GM21423 (cell line): ENCODE data around the gene R3HDM1.
A peak's percentile ranks its signal among the peaks of the same experiment; 100 is the strongest.
"Not testable (repeated sequence)": the region's sequence is repeated elsewhere in the genome, so short reads cannot be mapped to it uniquely, and the experiment has no call there.

Experiments used
- ATAC-seq: cut with Tn5 transposase; IDR thresholded peaks from one replicate; pipeline ENCODE4 v1.9.1; 2021; ENCODE audit warnings: mild to moderate bottlenecking, moderate library complexity; ENCODE audit not compliant: unreplicated experiment

The R3HDM1 gene

DNA sequence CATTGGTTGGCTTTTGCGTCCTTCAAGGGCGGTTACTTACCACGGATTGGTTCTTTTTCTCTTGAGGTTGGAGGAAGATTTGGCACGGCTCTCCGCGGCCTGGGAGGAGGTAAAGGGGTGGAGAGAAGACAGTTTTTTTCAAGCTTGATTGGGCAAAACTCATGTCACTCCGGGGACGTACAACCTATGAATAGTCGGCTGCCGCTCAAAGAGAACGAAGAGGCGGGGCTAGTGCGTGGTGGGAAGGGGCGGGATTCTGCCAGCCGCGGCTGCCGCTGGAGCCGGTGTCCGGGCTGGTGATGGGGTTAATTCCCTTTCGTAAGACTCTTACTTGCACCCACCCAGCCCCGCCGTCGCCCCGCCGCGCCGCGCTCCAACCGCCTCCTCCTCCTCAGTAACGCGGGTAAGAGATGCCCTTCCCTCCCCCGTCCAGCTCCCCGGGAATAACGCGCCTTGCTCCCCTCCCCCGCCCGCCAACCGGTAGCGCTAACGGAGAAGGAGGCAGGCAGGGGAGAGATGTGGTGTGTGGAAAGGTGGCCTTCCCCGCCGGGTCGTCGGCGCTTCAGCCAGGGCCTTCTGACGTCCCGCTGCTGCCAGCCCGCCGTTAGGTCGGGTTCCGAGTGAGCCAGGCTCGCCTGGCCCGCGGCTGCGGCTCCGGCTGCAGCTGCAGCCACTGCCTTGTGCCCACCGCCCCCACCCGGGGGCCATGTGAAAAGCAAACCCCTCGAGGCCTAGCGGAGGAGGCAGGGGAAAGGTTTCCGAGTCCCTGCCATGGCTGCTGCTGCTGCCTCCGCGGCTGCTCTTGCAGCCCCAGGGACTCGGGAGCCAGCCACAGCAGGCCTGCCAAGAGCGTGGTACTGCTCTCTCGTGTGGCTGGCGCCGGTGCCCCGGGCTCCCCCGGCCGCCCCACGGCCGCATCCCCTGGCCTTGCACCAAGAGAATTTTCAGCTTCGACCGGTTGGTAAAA lies at the start of gene R3HDM1:
Gene R3HDM1 (plus strand): TSS at position 254 of the 967 bp plus-strand sequence. CDS start 73,362 bp downstream, outside the sequence.
- ATAC-seq, result peak; percentile 66

- no peak for ATAC-seq
These were observed 45.8 kb upstream of the R3HDM1 start for GRCh38 chr2:135485441-135485840.

DNA sequence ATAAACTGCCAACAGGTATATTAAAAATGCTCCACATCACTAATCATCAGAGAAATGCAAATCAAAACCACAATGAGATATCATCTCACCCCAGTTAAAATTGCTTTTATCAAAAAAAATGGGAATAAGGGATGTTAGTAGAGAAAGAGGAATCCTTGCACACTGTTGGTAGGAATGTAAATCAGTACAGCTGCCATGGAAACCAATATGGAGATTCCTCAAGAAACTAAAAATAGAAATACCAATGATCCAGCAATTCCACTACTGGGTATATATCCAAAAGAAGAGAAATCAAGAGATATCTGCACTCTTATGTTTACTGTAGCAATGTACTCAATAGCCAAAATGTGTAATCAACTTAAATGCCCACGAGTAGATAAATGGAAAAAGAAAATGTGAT lies 40.9 kb upstream of the R3HDM1 start:
- no peak for ATAC-seq

DNA sequence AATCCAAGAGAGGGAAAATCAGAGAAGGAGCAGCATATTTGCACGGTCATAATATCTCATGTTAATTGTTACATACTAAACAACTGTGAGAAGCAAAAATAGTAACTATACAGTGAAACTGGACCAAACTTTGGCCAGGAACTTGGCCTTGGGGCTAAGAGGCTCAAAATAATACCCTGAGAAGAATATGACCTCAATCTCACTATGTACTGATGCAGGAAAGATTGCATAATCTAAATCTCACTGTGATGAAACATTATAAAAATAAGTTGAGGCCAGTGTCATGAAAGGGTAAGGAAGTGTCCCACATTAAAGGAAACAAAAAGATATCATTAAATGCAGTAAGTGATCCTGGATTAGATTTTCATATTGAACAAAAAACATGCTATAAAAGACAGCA lies 36.8 kb upstream of the R3HDM1 start:
- no peak for ATAC-seq

DNA sequence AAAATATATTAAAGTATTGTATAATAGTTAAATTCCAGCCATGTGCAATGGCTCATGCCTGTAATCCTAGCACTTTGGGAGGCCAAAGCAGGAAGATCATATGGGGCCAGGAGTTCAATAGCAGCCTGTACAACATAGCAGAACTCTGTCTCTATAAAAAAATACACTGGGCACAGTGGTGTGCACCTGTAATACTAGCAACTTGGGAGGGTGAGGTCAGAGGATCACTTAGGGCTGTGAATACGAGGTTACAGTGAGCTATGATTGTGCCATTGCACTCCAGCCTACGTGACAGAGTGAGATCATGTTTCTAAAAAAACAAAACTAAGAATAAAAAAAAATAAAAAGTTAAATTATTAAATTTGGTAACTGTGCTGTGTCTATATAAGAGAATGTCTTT lies 36.4 kb upstream of the R3HDM1 start:
- no peak for ATAC-seq

DNA sequence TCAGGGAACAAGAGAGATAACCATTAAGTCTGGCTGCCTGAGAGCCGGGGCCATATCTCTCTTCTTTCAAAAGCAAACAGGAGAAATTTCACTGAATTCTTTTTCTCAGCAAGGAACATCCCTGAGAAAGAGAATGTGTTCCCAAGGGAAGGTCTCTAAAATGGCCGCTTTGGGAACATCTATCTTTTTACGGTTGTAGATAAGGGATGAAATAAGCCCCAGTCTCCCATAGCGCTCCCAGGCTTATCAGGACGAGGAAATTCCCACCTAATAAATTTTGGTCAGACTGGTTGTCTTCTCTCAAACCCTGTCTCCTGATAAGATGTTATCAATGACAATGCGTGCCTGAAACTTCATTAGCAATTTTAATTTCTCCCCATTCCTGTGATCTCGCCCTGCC lies 32.7 kb upstream of the R3HDM1 start:
- ATAC-seq, result not testable (repeated sequence)

DNA sequence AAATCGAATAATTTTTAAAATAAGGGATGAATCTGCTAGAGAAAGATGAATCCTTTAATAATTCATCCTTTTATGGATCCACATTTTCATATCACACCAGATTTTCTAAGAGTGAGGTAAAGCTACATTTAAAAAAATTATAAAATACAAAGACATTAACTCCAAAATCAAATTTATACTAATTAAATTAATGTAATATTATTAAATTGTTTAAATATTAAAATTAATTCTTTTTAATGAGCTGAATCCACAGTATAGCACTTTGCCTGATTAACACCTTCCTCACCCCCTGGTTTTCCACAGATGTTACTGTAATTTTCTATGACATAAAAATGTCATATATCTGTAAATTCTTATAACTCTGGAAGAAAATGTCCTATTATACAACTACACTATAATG lies 26.5 kb upstream of the R3HDM1 start:
- no peak for ATAC-seq

DNA sequence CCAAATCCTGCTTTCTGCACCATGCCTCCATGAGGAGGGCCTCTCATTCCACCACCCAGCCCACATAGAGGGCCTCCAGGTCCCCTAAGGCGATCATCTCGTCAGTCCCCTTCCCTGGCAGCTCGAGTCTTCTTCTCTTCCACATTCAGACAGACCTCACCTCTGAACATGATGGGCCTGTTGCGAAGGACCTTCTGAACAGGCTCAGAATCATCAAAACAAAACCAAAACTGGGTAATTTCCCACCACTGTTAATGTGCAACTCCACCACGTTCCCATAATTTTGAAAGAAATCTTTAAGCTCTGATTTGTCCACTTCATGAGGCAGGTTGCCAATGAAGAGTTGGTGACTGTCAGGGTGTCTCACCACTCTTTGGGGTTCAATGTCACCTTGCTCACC lies 20.7 kb upstream of the R3HDM1 start:
- no peak for ATAC-seq

GRCh38 chr2:135512099-135512498 lies 19.2 kb upstream of the R3HDM1 start:
- no peak for ATAC-seq

DNA sequence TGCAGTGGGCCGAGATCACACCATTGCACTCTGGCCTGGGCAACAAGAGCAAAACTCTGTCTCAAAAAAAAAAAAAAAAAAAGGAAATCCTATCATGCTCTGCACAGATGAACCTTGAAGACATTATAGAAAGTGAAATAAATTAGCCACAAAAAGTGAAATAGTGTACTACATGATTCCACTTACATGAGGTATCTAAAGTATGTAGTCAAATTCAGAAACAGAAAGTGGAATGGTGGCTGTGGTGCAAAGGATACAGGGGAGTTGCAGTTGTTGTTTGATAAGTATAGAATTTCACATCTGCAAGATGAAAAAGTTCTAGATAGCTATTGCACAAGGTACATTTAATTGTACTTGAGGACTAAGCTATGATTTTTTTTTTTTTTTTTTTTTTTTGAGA lies 5.5 kb upstream of the R3HDM1 start:
- no peak for ATAC-seq

GRCh38 chr2:135528006-135528405 lies 3.3 kb upstream of the R3HDM1 start:
- no peak for ATAC-seq

- peak; percentile 69 for ATAC-seq
These were observed 712 bp upstream of the R3HDM1 start, which contains the start of gene ZRANB3 for GRCh38 chr2:135530313-135531230. Gene ZRANB3, minus strand, starts transcription at chr2:135531218.

DNA sequence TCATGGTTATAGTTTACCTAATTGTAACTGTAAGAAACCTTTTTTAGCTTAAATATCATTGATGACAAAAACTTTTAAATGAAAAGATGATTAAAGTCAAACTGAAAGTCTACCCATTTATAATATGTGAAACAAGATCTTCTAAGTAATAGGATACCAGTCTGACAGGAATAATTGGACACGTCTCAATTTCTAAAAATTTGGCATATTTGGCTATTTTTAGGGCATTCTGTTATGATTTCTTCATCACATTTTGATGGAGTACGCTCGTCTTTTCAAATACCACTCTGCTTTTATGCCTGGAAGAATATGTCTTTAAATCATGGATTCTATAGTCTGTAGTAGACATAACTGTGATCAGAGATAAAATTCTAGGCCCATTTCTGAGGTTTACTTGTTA lies 1.3 kb downstream of the R3HDM1 start:
- ATAC-seq, result no peak

DNA sequence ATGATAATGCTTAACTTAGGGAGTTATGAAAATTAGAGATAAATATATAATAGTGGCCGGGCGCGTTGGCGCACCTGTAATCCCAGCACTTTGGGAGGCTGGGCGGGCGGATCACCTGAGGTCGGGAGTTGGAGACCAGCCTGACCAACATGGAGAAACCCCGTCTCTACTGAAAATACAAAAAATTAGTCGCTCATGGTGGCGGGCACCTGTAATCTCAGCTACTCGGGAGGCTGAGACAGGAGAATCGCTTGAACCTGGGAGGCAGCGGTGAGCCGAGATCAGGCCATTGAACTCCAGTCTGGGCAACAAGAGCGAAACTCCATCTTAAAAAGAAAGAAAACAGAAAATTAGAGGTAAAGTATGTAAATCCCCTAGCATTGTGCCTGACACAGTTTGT lies 2.3 kb downstream of the R3HDM1 start:
- not testable (repeated sequence) for ATAC-seq

DNA sequence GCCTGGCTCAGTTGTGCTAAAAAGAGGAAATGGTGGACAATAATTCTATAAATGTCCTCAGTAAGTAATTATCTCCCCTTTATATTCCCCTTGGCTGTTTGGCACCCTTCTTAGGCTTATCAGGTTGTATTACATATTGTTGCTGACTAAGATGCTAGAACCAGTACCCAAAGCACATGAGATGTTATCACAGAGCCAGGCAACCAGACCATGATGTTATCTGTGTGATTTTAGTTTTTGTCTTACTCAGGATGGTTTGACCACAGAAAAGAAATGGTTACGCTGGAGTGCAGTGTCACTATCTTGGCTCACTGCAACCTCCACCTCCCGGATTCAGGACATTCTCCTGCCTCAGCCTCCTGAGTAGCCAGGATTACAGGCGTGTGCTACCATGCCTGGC lies 15.2 kb downstream of the R3HDM1 start:
- no peak for ATAC-seq

DNA sequence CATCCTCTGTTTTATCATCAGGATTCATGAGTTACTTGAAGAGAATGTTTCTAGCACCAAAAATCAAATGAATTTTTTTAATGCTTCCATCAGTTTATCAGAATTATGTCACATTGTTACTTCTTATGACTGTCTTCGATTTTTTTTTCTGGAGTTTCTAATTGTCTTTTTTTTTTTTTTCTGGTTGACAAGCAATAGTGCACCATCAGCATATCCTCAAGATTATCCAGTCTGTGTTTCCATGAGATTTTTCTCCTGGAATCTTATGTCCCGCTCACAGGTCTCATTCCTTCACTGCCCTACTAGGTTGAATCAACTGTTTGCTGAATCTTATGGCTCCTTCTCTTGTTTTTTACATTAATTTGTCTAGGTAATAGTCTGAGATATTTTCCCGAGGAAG lies 16.0 kb downstream of the R3HDM1 start:
- no peak for ATAC-seq

- ATAC-seq, result no peak
These were observed 20.1 kb downstream of the R3HDM1 start for GRCh38 chr2:135551356-135551755.

- no peak for ATAC-seq
These were observed 21.6 kb downstream of the R3HDM1 start for GRCh38 chr2:135552887-135553286.

- no peak for ATAC-seq
These were observed 24.0 kb downstream of the R3HDM1 start for GRCh38 chr2:135555311-135555710.

DNA sequence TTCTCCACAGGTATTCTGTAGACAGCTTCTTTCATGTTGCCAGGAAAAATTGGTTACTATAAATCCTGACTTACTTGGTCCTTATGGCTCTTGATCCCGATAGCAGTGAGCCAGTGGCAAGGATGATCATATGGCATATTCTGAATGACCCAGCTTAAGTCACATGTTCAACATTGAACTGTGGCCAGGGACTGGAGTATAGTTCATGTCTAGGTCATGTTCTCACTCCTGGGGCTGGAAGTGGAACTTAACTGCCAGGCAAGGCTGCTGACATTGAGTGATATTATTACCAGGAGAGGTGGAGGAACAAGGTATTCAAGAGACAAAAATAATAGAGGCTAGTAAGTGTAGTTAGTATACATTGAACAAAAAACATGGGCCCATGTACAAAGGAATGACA lies 26.2 kb downstream of the R3HDM1 start:
- no peak for ATAC-seq

GRCh38 chr2:135561925-135562324 lies 30.6 kb downstream of the R3HDM1 start:
- ATAC-seq, result no peak

- ATAC-seq, result no peak
These were observed 32.5 kb downstream of the R3HDM1 start for GRCh38 chr2:135563793-135564192.
